Muscle of leg (tissue), 11 donors: ENCODE results near the gene SAP30L. TPM values are rescaled to one million over a fixed set of nuclear protein-coding genes. Genes with fewer than 3 reads are reported as not detected.

Experiments used
- DNase-seq: peaks from one replicate; pipeline ENCODE4 v3.0.0; 2013
- H3K27ac ChIP-seq: one replicate; pipeline ENCODE4 v1.5.1; 2013; ENCODE audit warnings: mild to moderate bottlenecking, low read length, control low read depth
- H3K27me3 ChIP-seq: one replicate; pipeline ENCODE4 v1.6.1; 2013; ENCODE audit warnings: low read length; ENCODE audit not compliant: control insufficient read depth, insufficient read depth
- H3K36me3 ChIP-seq: one replicate; pipeline ENCODE4 v1.6.1; 2013; ENCODE audit warnings: low read length; ENCODE audit not compliant: control insufficient read depth, insufficient read depth
- H3K4me1 ChIP-seq: one replicate; pipeline ENCODE4 v1.6.1; 2013; ENCODE audit warnings: low read length; ENCODE audit not compliant: control insufficient read depth, insufficient read depth
- H3K4me3 ChIP-seq: one replicate; pipeline ENCODE4 v1.5.1; 2013; ENCODE audit warnings: low read length, control low read depth
- H3K9me3 ChIP-seq: replicated peaks from 2 replicates; pipeline ENCODE4 v1.6.1; 2013; ENCODE audit warnings: low read depth, low read length; ENCODE audit not compliant: control insufficient read depth
- WGBS: methylation state at CpG from one replicate; pipeline ENCODE4 v1.1.5; 2013; ENCODE audit warnings: missing lambda C conversion rate; ENCODE audit not compliant: insufficient coverage; 5-methylcytosine and 5-hydroxymethylcytosine counted together
- polyA plus RNA-seq, 8 donors: library from polyadenylated mRNA; unstranded; fragments of 120-200 nt; gene quantifications; one replicate each; pipeline versions ENCODE4 v1.2.1 to v1.2.3, GENCODE V29; 2013; ENCODE audit warnings: inconsistent platforms in 1 of 8, low replicate concordance in 1 of 8; ENCODE audit not compliant: insufficient read length in 8 of 8, insufficient read depth in 1 of 8
- total RNA-seq: library from RNA; stranded (reverse); fragments of 120-200 nt; gene quantifications from one replicate; pipeline ENCODE4 v1.2.4, GENCODE V29; 2013

The SAP30L gene
- total and polyA plus RNA-seq, 9 donors = 21.1 to 31.4 (median 24.0) TPM

- H3K36me3 ChIP-seq = peaks cover 73% of the 10 kb centered on the region
- 100% methylated on average over 1 of the region's 3 CpGs for WGBS
- no peaks in the 10 kb centered on the region for H3K27me3 ChIP-seq
- peaks cover 2% of the 10 kb centered on the region for H3K4me1 ChIP-seq
- DNase-seq = no peak
- H3K9me3 ChIP-seq = no peaks in the 10 kb centered on the region
- no peak overlapping the region for H3K27ac ChIP-seq
- no peak overlapping the region for H3K4me3 ChIP-seq
These were observed 10.7 kb downstream of the SAP30L start for GRCh38 chr5:154456540-154456939.

GRCh38 chr5:154459015-154459414, 13.2 kb downstream of the SAP30L start:
- DNase-seq = no peak
- WGBS = 67% methylated on average over 2 of the region's 3 CpGs
- Histone ChIP-seq H3K27ac (no peak overlapping the region), H3K36me3 (peaks cover 53% of the 10 kb centered on the region), H3K27me3 (no peaks in the 10 kb centered on the region), H3K4me3 (no peak overlapping the region), H3K9me3 (no peaks in the 10 kb centered on the region), H3K4me1 (peaks cover 2% of the 10 kb centered on the region)

- Histone ChIP-seq H3K9me3 (no peaks in the 10 kb centered on the region), H3K4me3 (no peak overlapping the region), H3K4me1 (peaks cover 2% of the 10 kb centered on the region), H3K27ac (no peak overlapping the region), H3K36me3 (peaks cover 42% of the 10 kb centered on the region), H3K27me3 (no peaks in the 10 kb centered on the region)
- WGBS = 100% methylated on average over 4 of the region's 4 CpGs
- DNase-seq = no peak
These were observed 14.4 kb downstream of the SAP30L start for GRCh38 chr5:154460172-154460571.

- peaks cover 30% of the 10 kb centered on the region for H3K36me3 ChIP-seq
- WGBS = 60% methylated on average over 2 of the region's 6 CpGs
- no peak overlapping the region for H3K27ac ChIP-seq
- no peaks in the 10 kb centered on the region for H3K9me3 ChIP-seq
- no peak for DNase-seq
- H3K4me1 ChIP-seq = peaks cover 2% of the 10 kb centered on the region
- no peak overlapping the region for H3K4me3 ChIP-seq
- peaks cover 7% of the 10 kb centered on the region for H3K27me3 ChIP-seq
These were observed 15.7 kb downstream of the SAP30L start for GRCh38 chr5:154461531-154461930.

GRCh38 chr5:154464438-154464837, 18.6 kb downstream of the SAP30L start:
- peaks cover 19% of the 10 kb centered on the region for H3K27me3 ChIP-seq
- H3K4me3 ChIP-seq = no peak overlapping the region
- peaks cover 4% of the 10 kb centered on the region for H3K36me3 ChIP-seq
- no peak overlapping the region for H3K27ac ChIP-seq
- whole genome bisulfite sequencing = no CpG with 5 or more reads among the region's 1 CpG
- no peak for DNase-seq
- no peaks in the 10 kb centered on the region for H3K9me3 ChIP-seq
- H3K4me1 ChIP-seq = no peaks in the 10 kb centered on the region

GRCh38 chr5:154465169-154465568, 19.4 kb downstream of the SAP30L start:
- H3K36me3 ChIP-seq = peaks cover 3% of the 10 kb centered on the region
- no peak for DNase-seq
- no peaks in the 10 kb centered on the region for H3K9me3 ChIP-seq
- WGBS = no CpG with 5 or more reads among the region's 6 CpGs
- H3K27me3 ChIP-seq = peaks cover 25% of the 10 kb centered on the region
- H3K4me3 ChIP-seq = no peak overlapping the region
- H3K27ac ChIP-seq = no peak overlapping the region
- no peaks in the 10 kb centered on the region for H3K4me1 ChIP-seq

- DNase-seq = no peak
- 45% methylated on average over 5 of the region's 5 CpGs for WGBS
- Histone ChIP-seq H3K4me1 (no peaks in the 10 kb centered on the region), H3K36me3 (peaks cover 3% of the 10 kb centered on the region), H3K4me3 (no peak overlapping the region), H3K27me3 (peaks cover 31% of the 10 kb centered on the region), H3K9me3 (no peaks in the 10 kb centered on the region), H3K27ac (no peak overlapping the region)
These were observed 20.4 kb downstream of the SAP30L start for GRCh38 chr5:154466147-154466546.

- Histone ChIP-seq H3K9me3 (no peaks in the 10 kb centered on the region), H3K4me3 (no peak overlapping the region), H3K27me3 (peaks cover 36% of the 10 kb centered on the region), H3K36me3 (peaks cover 3% of the 10 kb centered on the region), H3K4me1 (no peaks in the 10 kb centered on the region), H3K27ac (no peak overlapping the region)
- no peak for DNase-seq
- 63% methylated on average over 2 of the region's 5 CpGs for WGBS
These were observed 20.9 kb downstream of the SAP30L start for GRCh38 chr5:154466671-154467070.

GRCh38 chr5:154467655-154468354, 22.0 kb downstream of the SAP30L start:
- no peak overlapping the region for H3K27ac ChIP-seq
- peaks cover 3% of the 10 kb centered on the region for H3K36me3 ChIP-seq
- H3K9me3 ChIP-seq = no peaks in the 10 kb centered on the region
- H3K27me3 ChIP-seq = peaks cover 41% of the 10 kb centered on the region
- 32% methylated on average over 15 of the region's 18 CpGs for WGBS
- H3K4me3 ChIP-seq = no peak overlapping the region
- DNase-seq = peak; percentile 64
- H3K4me1 ChIP-seq = no peaks in the 10 kb centered on the region

- DNase-seq = no peak
- H3K9me3 ChIP-seq = no peaks in the 10 kb centered on the region
- H3K4me3 ChIP-seq = no peak overlapping the region
- H3K36me3 ChIP-seq = no peaks in the 10 kb centered on the region
- WGBS = no CpG with 5 or more reads among the region's 2 CpGs
- no peak overlapping the region for H3K27ac ChIP-seq
- H3K27me3 ChIP-seq = peaks cover 64% of the 10 kb centered on the region
- peaks cover 12% of the 10 kb centered on the region for H3K4me1 ChIP-seq
These were observed 24.3 kb downstream of the SAP30L start for GRCh38 chr5:154470137-154470536.
